ENCODE data around the gene UNCX.

GRCh38 chr7:1263391-1263951 lies 30.8 kb downstream of the UNCX start:
- TF ChIP-seq CTCF (IDR thresholded peaks at IDR 0.05) (no peak), POLR2AphosphoS5 (IDR thresholded peaks at IDR 0.05) (no peak), POLR2A (IDR thresholded peaks at IDR 0.05) (no peak)

Measured in stomach (tissue), 4 donors.